Measurements from ENCODE around the gene GTF2H3. TPM values are rescaled to one million over a fixed set of nuclear protein-coding genes. Genes with fewer than 3 reads are reported as not detected.

The GTF2H3 gene
- total and polyA plus RNA-seq, 2 experiments from 2014 or later = 10.5 to 27.7 TPM

- no peak for DNase-seq (ENCODE audit: low spot score)
- H3K4me2 ChIP-seq = no peak overlapping the region
These were observed 26.5 kb downstream of the GTF2H3 start for GRCh38 chr12:123659996-123660727.

More at GRCh38 chr12:123659996-123660727, 26.5 kb downstream of the GTF2H3 start:
- H3K36me3 ChIP-seq (ENCODE audit: insufficient read depth) = peaks cover 5% of the 10 kb centered on the region
- no peak overlapping the region for H3K4me3 ChIP-seq
- no peak overlapping the region for H2AFZ ChIP-seq
- peaks cover 2% of the 10 kb centered on the region for H3K27me3 Mint-ChIP-seq (ENCODE audit: insufficient read depth, low read depth, poor library complexity)
- H3K27ac Mint-ChIP-seq = no peak overlapping the region
- no peaks in the 10 kb centered on the region for H3K9me2 ChIP-seq (ENCODE audit: insufficient read depth)
- 0 out of 2 replicates have a peak, but pooled peaks cover 4% of the 10 kb centered on the region for H3F3A ChIP-seq (replicated peaks; ENCODE audit: low read depth)
- H3K79me2 ChIP-seq (replicated peaks; ENCODE audit: insufficient read depth) = no peaks in the 10 kb centered on the region
- H3K4me1 Mint-ChIP-seq = no peaks in the 10 kb centered on the region
- H3K36me3 Mint-ChIP-seq (ENCODE audit: low read depth) = peaks cover 36% of the 10 kb centered on the region
- no peaks in the 10 kb centered on the region for H3K9me3 Mint-ChIP-seq
- no peak for TF ChIP-seq ZNF331 (CRISPR knock-in tag; IDR thresholded peaks at IDR 0.05; ENCODE audit: low read depth)
- TF ChIP-seq ETS1 (IDR thresholded peaks at IDR 0.05) = no peak
- no peak for TF ChIP-seq NANOG (IDR thresholded peaks at IDR 0.05; ENCODE audit: borderline replicate concordance)
- TF ChIP-seq REST (IDR thresholded peaks at IDR 0.05; ENCODE audit: unreplicated experiment) = no peak
- no peak for TF ChIP-seq CREB1 (CRISPR knock-in tag; IDR thresholded peaks at IDR 0.05; ENCODE audit: low read depth)
- TF ChIP-seq EZH2 (IDR thresholded peaks at IDR 0.05; ENCODE audit: low read depth, unreplicated experiment) = no peak
- TF ChIP-seq JUNB (IDR thresholded peaks at IDR 0.05; ENCODE audit: unreplicated experiment) = no peak
- TF ChIP-seq STAT1 (IDR thresholded peaks at IDR 0.05; ENCODE audit: unreplicated experiment) = no peak
- TF ChIP-seq ZNF462 (CRISPR knock-in tag; IDR thresholded peaks at IDR 0.05) = no peak
- TF ChIP-seq ZNF114 (CRISPR knock-in tag; IDR thresholded peaks at IDR 0.05) = no peak
- no peak for TF ChIP-seq EZH2phosphoT487 (IDR thresholded peaks at IDR 0.05; ENCODE audit: unreplicated experiment)
- TF ChIP-seq POLR2AphosphoS5 (IDR thresholded peaks at IDR 0.05; ENCODE audit: low read depth) = no peak
- TF ChIP-seq CTCF (conservative IDR thresholded peaks at IDR 0.05; ENCODE audit: low read depth in 2 of 2) = no peak
- no peak overlapping the region for H3K4me3 Mint-ChIP-seq
- no peaks in the 10 kb centered on the region for H3K4me1 ChIP-seq (ENCODE audit: insufficient read depth)
- H4K20me1 ChIP-seq (replicated peaks; ENCODE audit: insufficient read depth) = no peaks in the 10 kb centered on the region; the same call in 1 of the 2 replicates
- no peak for ATAC-seq
- no peaks in the 10 kb centered on the region for H3K27me3 ChIP-seq (ENCODE audit: insufficient read depth)
- no peak overlapping the region for H3K27ac ChIP-seq (ENCODE audit: low read depth)

Measured in GM23338 (cell line).